HUDEP-2 (cell line): ENCODE results near the gene NTF3.

Experiments
- DNase-seq, 76 experiments: peaks; one replicate each; lab custom pipeline; 2025; ENCODE audit not compliant: unreplicated experiment in 76 of 76; lab: John Stamatoyannopoulos, UW

The NTF3 gene

DNA sequence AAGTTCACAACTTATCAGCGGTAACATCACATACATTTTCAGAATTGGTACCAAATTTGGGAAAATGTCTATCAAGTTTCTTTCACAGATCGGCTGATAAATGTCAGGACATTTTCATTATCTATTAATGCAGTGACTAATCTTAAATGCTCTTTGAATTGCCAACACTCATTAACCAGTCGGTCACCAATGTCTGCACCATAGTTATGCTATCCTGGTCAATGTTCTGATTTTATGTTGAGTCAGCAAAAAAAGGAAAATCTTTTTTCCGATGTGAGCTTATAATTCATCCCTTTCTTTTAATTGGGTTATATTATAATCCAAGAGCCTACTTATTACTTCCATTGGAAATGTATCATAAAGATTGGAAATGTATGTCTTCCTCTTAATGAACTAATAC, 77.2 kb downstream of the NTF3 start:
- no peak for DNase-seq

- no peak for DNase-seq
Measured at GRCh38 chr12:5509557-5509956, 77.6 kb downstream of the NTF3 start.

DNA sequence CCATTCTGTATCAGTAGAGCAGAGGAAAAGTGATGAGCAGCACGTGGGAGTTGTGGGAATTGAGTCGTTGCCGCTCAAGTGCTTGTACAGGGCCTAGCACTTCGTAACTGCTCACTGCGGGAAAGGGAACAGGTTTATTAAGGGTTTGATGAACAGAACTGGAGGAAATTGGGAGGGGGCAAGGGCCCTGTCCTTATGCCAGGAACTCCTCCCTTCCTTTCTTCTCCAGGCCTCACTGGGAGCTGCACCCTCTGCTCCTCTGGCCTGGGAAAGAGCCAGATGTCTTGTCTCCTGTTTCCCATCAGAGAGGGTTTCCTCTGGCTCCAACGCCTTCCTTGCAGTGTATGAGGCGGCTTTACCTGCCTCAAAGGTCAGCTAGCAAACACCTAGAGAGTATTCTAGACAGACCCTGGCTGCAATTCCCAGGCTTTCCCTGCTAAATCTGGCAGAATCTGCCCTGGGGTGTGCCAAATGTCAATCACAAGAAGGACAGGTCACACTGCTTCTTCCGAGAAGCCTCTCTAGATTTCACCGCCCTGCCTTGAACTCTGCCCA, 78.4 kb downstream of the NTF3 start:
- DNase-seq = no peak

DNA sequence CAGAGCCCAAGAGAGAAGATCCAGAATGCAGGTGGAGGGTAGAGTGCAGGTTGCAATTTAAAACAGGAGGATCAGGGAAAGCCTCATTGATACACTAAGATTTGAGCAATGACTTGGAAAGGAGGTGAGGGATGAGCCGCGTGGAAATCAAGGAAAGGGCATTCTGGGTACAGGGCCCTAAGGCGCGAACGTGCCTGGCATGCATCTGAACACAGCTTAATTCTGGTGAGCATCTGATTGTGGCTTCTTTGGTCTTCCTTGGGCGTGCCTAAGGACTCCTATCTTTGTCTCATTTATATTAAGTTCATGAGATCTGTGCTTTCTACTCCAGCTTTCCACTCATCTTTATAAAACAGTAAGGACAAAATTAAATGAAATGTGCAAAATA, 79.3 kb downstream of the NTF3 start:
- no peak for DNase-seq

- peak in 17 of 76 experiments; percentile 1 to 31 (median 6) for DNase-seq
Measured at GRCh38 chr12:5511644-5512600, 80.0 kb downstream of the NTF3 start.

- no peak for DNase-seq
Measured at GRCh38 chr12:5512601-5512970, 80.7 kb downstream of the NTF3 start.

DNA sequence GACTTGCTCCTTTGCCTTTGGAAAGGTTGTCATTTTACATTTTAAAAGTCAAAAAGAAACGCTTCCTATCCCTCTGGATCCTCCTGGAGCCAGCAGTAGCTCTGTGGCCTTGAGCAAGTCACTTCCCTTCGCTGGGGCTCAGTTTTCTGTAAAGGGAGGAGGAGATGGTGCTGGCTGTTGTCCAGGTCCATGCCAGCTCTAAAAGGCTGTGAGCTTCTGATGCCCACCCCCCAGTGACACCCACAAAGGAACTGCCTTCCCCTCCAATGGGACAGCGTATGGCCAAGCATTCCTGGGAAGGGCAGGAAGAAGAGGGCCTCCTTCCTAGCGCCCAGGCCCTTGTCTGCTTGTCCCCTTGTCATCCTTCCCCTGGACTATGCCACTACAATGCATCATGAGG, 81.5 kb downstream of the NTF3 start:
- no peak for DNase-seq

- DNase-seq = no peak
Measured at GRCh38 chr12:5514016-5514415, 82.1 kb downstream of the NTF3 start.

DNA sequence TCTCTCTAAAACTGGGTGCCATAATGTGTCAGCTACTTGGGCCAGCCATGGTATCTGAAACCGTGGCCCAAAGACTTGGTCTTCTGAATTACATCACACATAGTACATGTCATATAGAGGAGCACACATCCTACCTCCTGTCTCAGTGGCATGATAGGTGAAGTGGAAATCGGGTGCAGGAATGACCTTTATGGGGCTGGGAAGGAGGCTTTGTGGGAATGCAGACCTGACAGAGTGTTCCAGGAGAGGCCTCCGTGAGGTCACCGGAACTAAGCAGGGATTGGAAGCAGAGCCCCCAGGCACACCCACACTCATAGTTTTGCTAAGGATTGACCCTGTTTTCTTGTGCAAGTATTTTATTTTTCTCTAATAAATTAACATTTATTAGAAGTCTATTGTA, 82.6 kb downstream of the NTF3 start:
- DNase-seq = no peak

GRCh38 chr12:5515458-5515857, 83.5 kb downstream of the NTF3 start:
- no peak for DNase-seq

DNA sequence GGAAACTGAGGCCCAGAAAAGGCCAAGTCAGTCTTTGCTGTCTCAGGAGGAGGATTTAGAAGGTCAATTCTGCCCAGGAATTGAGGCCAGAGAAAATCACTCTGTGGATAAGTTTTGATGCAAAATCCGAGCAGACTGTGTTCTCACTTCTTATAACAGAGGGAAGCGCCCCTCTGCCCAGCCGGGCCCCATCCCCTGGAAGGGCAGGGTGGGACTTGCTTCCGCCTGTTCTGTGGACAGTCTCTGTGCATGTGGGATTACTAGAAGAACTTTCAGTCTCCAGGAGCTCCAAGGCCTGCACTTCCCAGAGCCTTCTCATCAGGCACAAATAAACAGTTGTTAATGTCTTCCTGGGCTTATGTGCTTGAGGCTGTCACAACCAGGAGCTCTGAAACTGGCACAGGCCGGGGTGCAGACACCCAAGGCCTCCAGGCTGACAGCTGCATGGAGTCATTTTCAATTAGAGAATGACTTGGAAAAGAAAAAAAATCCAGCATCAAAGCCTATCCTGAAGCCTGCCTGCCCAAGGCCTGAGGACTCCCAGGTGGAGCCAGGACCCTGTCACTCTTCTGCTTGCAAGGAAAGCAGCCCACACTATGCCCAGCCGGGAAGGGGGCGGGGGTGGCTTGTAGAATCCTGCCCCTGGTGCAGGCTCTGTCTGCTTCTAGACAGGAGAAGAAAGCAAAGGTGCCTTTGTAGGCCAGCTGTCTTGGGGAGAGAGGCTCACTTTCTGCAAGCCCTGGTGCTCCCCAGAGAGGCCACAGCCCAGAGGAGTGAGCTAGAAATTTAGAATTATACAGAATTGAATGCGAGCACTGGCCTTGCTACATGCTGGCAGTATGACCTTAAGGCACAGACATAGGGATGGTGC, 84.7 kb downstream of the NTF3 start:
- no peak for DNase-seq

DNA sequence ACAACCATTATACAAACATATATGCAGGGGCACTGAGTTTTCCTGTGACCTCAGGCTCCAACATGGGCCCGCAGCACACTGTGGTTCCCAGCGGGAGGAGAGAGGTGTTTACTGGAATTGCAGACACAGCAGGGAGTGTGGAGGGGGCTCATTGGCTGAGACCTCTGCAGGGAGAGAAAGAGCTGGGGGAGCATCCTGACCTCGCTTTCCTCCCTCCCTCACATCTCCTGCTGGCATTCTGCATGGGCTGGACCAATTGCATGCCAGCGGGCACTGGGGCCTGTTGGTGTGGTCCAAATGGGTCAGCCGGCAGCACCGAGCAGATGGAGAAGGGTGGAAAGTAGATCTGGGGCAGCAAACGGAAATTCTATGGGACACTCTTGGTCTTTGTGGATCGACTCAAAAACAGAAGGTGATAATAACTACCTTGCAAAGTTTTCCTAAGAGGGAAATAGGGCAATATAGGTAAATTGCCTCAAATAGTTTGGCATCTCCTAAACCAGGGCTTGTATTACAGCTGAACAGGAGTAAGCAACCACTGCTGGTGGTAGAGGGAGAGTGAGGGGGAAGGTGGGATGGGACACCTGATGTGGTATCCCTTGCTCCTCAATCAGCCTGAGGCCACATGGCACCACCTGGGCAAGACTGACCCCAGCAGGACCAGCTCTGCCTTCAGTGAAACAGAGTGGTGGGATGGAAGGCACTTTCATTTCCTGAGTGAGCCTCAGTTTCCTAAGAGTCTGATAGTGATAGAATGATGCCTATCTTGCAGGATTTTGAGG, 86.9 kb downstream of the NTF3 start:
- no peak for DNase-seq

DNA sequence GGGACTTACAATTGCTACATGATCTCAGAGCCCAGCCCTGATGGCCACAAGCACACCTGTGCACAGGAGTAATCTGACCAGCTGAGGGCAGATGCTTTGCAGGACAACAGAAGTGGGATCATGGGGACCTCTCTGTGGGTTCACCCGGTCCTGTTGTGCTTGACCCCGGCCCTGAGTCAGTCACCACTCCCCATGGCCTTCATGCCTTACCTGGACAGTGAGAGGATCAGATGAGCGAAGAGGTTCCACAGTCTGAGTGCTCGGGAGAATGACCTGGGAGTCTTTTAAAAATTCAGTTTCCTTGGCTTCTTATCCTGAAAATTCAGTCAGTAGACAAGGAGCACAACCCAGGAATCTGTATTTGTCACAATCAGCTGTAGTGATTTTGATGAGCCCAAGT, 88.1 kb downstream of the NTF3 start:
- DNase-seq = no peak

DNA sequence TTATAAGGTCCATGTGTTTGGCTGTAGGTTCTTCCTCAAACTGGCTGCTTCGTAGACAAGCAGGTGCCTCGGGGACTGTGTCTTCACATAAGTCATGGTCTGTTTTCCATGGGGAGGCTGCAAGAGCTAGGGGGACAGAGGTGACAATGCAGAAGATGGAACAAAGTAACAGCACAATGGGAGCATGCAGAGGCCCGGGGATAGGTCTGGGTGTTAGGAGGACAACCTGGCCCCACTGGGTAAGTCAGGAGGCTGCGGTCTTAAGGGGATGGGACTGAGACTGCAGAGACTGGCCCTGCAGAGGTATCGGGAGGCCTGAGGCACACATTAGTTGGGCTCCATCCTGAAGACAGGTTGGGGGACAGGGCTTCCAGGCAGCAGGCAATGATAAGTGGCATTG, 88.9 kb downstream of the NTF3 start:
- no peak for DNase-seq

DNA sequence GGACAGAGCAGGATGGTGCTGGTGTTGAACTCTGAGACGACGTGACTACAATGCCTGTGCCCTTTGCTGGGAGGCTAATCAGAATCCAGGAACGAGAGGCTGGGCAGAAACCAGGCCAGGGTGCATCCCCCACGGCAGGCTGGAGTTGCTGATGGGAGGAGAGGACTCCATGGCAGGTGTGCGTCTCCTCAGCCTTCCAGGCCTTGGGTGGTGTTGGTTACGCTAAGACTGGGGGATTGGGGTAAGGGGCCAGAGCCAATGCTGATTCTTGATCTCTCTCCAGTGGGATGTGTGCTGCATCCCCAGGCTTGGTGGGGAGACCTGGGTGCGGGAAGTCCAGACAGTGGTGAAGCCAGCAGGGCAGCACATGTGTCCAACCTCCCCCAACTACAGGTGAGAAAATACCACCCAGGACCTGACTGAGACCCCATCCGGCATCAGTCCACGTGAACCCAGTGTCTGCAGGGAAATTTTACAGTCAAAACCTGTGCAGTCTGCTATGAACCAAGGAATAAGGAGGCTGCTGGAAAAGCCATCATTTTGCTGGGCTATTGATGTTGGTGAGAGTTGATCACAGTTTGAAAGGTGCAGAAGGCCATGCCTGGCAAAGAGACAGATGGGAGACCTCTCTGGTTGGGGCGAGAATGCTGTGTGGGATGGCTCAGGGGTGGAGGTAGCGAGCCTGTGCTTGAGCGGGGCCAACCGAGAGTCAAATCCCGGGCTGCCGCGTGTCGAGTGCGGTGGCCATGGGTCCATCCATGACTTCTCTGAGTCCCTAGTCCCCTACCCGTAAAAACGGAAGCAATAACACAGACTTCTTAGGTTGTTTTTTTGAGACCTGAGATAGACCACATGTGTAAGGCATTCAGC, 89.8 kb downstream of the NTF3 start:
- DNase-seq = no peak

DNA sequence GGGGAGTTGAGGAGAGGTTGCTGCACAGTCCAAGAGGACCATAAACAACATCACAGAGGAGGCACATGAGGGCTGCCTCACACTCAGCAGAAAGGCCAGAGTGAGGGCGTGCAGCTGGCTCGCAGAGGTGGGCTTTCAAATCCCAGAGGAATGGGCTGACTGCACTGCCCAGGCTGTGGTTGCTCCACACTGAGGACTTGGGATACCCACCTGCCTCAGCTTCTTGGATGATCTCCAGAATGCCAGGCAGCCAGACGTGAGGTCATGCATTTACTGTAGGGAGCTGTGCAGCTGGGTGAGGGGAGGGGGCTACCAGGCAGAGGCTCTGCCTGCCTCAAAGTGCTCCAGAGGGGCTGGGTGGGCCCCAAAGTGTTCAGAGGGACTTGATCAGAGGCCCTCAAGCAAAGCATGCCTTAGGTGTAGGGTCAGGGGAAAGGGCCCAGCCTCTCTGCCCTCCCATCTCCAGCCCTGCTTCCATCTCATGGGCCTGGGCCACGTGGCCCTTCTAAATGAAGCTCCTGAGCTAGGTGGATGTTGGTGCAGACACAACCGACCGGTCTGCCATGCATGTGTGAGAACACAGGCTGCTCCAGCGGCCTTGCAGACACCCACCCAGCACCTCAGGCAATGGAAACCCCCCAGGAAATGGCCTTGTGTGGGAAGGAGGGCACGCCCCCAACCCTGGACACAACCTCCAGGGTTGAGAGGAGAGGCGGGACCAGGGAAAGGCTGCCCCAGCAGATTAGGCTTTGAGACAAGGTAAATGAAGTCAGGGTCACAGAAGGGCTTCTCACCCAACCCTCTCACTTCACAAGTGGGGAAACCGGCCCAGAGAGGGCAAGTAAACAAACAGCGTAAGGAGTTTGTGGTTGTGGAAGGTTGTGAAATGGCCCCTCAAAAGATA, 90.8 kb downstream of the NTF3 start:
- DNase-seq = no peak

GRCh38 chr12:5523396-5524115, 91.6 kb downstream of the NTF3 start:
- no peak for DNase-seq

- DNase-seq = no peak
Measured at GRCh38 chr12:5524116-5524768, 92.3 kb downstream of the NTF3 start.
